ENCODE measurements around the gene ARHGAP19.
"Not testable (repeated sequence)": the region's sequence is repeated elsewhere in the genome, so short reads cannot be mapped to it uniquely, and the experiment has no call there.

ARHGAP19 gene

DNA sequence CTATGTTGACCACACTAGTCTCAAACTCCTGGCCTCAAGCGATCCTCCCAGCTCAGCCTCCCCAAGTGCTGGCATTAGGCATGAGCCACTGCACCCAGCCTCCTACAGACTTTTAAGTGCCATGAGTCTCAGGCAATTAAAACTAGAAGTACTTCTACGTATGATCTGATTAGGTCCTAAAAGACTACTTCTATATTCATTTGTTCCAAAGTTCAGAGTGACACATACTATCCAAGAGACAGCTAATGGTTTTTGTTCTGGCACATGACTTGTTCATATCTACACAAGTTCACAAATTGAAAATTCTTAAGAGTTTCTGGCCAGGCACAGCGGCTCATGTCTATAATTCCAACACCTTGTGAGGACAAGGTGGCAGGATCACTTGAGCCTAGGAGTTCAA lies 11.7 kb downstream of the ARHGAP19 start:
- DNase-seq (ENCODE audit: low read depth in 2 of 2) = no peak

DNA sequence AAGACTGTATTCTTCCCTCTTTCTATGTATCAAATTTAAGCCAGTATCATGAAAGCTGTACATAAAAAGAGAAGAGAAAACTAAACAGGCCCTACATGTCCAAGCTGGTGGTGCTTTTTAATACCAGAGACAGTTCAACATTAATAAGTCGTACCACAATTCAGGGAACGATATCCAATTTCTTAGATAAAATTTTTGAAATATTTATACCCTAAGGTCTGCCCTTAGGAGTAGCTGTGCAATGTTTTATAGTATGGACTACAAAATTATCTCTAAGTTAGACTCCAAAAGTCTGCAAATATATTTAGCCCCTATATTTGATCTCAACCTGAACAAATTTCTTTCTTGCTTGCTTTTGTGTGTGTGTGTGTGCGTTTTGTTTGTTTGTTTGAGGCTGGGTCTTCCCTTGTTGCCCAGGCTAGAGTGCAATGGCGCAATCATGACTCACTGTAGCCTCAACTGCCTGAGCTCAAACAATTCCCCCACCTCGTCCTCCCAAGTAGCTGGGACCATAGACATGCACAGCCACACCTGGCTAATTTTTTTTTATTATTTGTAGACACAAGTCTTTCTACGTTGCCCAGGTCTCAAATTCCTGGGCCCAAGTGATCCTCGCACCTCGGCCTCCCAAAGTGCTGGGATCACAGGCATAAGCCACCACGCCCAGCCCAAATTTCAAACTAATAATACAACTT lies 13.2 kb downstream of the ARHGAP19 start:
- no peak for DNase-seq (ENCODE audit: low read depth in 2 of 2)

DNA sequence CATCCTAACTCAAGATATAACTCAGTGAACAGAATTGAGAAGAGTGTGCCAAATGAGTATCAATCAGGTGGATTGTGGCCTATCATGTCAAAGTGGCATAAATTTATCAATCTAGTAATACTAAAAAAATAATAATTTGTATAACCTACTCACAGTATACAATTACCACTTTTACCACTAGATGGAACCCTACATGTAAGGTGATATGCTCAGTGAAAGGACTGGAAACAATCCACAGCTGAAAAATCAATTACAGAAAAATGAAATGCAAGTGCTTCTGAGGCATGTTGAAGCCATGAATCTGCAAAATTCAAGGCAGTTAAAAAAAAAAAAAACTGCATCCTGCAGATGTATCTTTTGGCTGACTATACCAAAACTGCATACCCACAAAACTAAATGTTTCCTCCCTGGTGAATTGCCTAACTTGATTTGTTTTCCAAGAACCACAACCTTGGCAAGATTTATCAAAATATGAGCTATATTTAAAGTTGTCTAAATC lies 13.9 kb downstream of the ARHGAP19 start:
- no peak for DNase-seq (ENCODE audit: low read depth in 2 of 2)

- DNase-seq (ENCODE audit: low read depth in 2 of 2) = no peak
Observed at GRCh38 chr10:97277551-97277950, 14.9 kb downstream of the ARHGAP19 start.

DNA sequence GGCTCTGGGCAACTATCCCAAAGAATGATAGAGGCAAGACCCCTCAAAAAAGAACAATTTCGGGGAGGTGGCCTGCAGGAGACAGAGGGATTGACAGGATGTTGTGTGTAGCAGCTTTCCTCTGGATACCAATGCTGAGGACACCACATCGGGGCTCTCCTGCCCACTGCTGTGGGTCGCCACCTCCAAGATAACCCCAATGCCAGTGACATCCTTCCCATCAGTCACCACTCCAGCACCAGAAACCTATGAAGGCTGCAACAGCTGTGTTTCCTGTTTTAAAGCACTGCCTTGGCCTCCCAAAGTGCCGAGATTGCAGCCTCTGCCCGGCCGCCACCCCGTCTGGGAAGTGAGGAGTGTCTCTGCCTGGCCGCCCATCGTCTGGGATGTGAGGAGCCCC lies 17.6 kb downstream of the ARHGAP19 start:
- no peak for DNase-seq (ENCODE audit: low read depth in 2 of 2)

DNA sequence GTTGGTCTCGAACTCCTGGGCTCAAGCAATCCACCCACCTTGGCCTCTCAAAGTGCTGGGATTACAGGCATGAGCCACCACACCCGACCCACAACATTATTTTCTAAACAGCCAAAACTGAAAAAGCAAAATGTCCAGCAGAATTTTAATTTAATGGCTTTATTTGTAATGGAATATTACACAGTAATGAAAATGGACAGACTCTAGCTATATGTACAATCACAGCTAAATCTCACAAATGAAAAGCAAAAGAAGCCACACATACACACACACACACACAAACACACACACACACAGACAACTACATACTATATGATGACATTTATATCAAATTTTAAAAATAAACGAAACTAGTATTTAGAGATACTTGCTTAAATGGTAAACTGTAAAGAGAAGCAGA lies 18.7 kb downstream of the ARHGAP19 start:
- DNase-seq (ENCODE audit: low read depth in 2 of 2) = no peak

DNA sequence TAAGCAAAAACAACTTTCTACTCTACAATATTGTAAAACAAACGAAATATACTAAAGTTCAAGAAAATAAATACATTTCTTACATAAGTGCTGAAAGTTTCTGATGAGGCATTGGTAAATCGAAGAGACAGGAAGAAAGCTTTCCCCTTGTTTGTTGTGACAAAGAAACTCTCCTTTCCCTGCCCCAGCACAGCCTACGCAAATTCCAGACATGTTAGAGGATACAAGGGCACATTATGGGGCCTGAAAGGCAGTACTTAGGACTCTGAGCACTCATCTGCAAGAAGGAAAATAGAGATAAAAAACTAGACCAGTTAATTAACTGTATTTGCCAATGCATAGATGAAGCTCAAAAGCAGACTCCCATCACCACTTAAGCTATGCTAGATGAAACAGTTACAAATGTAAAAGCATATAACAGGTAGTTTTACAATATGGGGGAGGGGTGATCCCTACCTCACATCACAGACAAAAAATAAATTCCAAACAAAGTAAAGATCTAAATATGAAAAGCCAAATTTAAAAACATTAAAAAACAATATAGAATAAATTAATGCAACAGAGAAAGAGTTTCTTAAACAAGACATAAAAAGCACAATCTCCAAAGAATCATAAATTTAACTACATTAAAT lies 21.8 kb downstream of the ARHGAP19 start:
- DNase-seq (ENCODE audit: low read depth in 2 of 2) = no peak

DNA sequence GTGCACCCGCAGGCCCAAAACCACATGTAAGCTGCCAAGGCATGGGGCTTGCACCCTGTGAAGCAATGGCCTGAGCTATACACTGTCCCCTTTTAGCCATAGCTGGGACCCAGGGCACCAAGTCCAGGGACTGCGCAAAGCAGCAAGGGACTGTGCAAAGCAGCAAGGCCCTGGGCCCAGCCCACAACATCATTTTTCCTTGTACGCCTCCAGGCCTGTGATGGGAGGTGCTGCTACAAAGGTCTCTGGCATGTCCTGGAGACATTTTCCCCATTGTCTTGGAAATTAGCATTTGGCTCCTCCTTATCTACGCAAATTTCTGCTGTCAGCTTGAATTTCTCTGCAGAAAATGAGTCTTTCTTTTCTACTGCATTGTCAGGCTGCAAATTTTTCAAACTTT lies 24.8 kb downstream of the ARHGAP19 start:
- DNase-seq (ENCODE audit: low read depth in 2 of 2) = no peak

GRCh38 chr10:97265095-97265494 lies 27.3 kb downstream of the ARHGAP19 start:
- DNase-seq (ENCODE audit: low read depth in 2 of 2) = not testable (repeated sequence)

DNA sequence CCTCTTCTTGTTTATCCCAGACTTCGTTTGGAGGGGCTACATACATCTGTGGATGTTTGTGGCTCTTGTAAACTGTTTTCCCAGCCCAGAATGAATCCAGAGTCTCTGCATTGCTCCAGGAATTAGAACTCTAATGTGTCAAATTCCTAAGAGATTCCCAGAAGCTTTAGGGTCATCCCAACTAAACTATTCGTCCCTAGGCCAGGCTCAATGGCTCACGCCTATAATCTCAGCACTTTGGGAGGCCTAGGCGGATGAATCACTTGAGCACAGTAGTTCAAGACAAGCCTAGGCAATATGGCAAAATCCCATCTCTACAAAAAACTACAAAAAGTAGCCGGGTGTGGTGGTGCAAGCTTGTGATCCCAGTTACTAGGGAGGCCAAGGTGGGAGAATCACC lies 28.5 kb downstream of the ARHGAP19 start:
- DNase-seq (ENCODE audit: low read depth in 2 of 2) = no peak

DNA sequence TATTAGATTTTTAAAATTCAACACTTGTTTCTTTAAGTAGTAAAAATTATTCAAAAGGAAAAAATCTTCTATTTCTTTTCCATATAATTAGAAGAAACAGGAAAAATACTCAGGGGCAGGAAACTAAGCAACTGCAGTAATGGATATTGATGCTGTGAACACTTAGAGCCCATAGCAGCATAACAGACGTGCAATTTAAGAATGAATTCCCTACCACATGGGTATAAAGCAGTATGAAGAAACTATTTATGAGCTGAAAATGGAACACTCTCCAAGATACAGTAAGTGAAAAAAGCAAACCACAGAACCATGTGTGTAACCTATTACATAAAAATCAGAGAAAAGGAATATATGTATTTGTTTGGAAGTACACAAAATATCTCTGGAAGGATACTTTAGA lies 30.8 kb downstream of the ARHGAP19 start:
- no peak for DNase-seq (ENCODE audit: low read depth in 2 of 2)

DNA sequence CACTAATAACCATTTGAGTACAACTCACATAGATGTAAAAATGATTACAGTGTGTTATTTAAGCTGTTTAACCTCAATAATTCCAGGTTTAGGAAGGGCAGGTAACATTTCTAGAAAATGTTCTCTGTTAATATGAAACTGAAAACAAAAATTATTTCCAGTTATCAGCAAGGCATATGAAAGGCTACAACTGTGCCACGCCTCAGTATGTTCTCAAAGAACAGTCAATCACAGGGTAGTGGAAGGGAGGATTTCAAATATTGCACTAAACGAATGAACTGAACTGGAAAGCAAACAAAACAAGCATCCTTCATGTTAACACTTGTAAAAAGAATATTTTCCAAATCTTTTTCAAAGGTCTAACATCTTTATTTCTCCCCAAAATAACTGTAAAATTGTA lies 31.3 kb downstream of the ARHGAP19 start:
- DNase-seq (ENCODE audit: low read depth in 2 of 2) = no peak

GRCh38 chr10:97259119-97259518 lies 33.3 kb downstream of the ARHGAP19 start:
- DNase-seq (ENCODE audit: low read depth in 2 of 2) = no peak

GRCh38 chr10:97256356-97256755 lies 36.1 kb downstream of the ARHGAP19 start:
- no peak for DNase-seq (ENCODE audit: low read depth in 2 of 2)

- no peak for DNase-seq (ENCODE audit: low read depth in 2 of 2)
Observed at GRCh38 chr10:97255512-97256293, 36.7 kb downstream of the ARHGAP19 start.

- DNase-seq (ENCODE audit: low read depth in 2 of 2) = no peak
Observed at GRCh38 chr10:97254694-97255093, 37.7 kb downstream of the ARHGAP19 start.

- DNase-seq (ENCODE audit: low read depth in 2 of 2) = no peak
Observed at GRCh38 chr10:97250952-97251351, 41.5 kb downstream of the ARHGAP19 start.

DNA sequence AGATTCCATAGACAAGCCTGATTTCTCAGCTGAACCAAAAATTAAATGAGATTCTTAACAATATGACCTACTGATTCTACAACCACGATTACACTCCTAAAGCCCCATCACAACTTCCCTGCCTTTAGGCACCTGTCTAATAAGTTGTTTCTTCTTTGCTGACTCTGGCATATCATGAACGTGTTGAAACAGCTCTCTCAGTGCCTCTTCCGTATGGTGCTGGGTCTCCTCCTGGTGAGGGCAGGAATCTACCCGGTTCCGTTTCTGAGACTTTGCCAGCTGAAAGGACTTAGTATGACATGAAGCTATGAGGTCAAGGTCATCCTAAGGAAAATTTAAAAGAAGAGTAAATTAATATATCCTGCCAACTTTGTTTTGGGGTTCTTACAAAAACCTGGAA lies 48.6 kb downstream of the ARHGAP19 start:
- DNase-seq (ENCODE audit: low read depth in 2 of 2) = no peak

GRCh38 chr10:97238855-97239254 lies 53.6 kb downstream of the ARHGAP19 start:
- no peak for DNase-seq (ENCODE audit: low read depth in 2 of 2)

GRCh38 chr10:97235353-97235752 lies 57.1 kb downstream of the ARHGAP19 start:
- DNase-seq (ENCODE audit: low read depth in 2 of 2) = no peak

DNA sequence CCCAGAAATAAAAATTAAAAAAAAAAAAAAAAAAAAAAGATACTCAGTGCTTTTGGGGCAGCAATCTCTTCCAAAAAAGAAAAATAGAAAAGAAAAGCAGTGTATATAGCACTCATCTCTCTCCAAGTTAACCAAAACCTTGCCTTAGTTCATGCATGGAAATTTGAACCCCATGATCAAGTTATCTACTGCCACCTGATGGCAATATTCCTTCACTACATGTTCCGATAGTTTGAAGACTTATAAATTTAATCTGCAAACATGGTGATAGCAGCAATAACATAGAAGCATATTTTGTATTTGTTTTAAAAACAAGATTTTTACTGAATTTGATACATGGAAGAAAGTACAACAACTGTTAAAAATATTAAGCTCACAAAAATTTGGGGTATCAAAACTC lies 58.0 kb downstream of the ARHGAP19 start:
- no peak for DNase-seq (ENCODE audit: low read depth in 2 of 2)

- no peak for DNase-seq (ENCODE audit: low read depth in 2 of 2)
Observed at GRCh38 chr10:97230146-97230545, 62.3 kb downstream of the ARHGAP19 start.

Measured in stimulated activated CD4-positive, alpha-beta T cell treated with anti-CD3 and anti-CD28 coated beads, Interleukin-1b, Interleukin-23, amount 100 ng/mL, for 4 hours (primary cell).